ENCODE measurements around the gene CDK18. TPM values are rescaled to one million over a fixed set of nuclear protein-coding genes. Genes with fewer than 3 reads are reported as not detected.

CDK18 gene
- total RNA-seq, 1 experiment from 2014 or later = 38.5 TPM

GRCh38 chr1:205515781-205516253, 11.3 kb downstream of the CDK18 start:
- Histone ChIP-seq H3K9me3 (ENCODE audit: control insufficient read depth, low read depth, low read length) (no peaks in the 10 kb centered on the region), H3K4me1 (ENCODE audit: insufficient read depth, low read length) (peaks cover 17% of the 10 kb centered on the region; the same call in 1 of the 2 replicates), H3K27me3 (ENCODE audit: insufficient read depth, low read length) (no peaks in the 10 kb centered on the region), H4K5ac (ENCODE audit: insufficient read length, low read depth, low read length) (no peak overlapping the region), H3T11ph (ENCODE audit: low read length) (no peak overlapping the region), H3K4me2 (ENCODE audit: insufficient read depth, insufficient read length, low read length) (no peak overlapping the region), H3K23me2 (ENCODE audit: insufficient read length, low read depth, low read length, poor library complexity, severe bottlenecking) (no peaks in the 10 kb centered on the region), H2BK20ac (ENCODE audit: low read depth, low read length, poor library complexity, severe bottlenecking) (no peak overlapping the region), H3K9ac (ENCODE audit: extremely low read depth, insufficient read length, low read length) (no peak overlapping the region), H2AK5ac (ENCODE audit: insufficient read length, low read length) (no peak overlapping the region), H3K27ac (ENCODE audit: insufficient read length, low read depth, low read length) (no peak overlapping the region), H4K20me1 (ENCODE audit: control insufficient read depth, insufficient read depth, insufficient read length) (no peaks in the 10 kb centered on the region), H2BK5ac (ENCODE audit: insufficient read length, low read length) (no peak overlapping the region), H2AFZ (ENCODE audit: low read length) (no peak overlapping the region), H3K14ac (ENCODE audit: insufficient read depth, low read length) (no peak overlapping the region), H3K79me1 (ENCODE audit: insufficient read depth, low read depth, low read length, poor library complexity, severe bottlenecking) (no peaks in the 10 kb centered on the region), H2BK120ac (ENCODE audit: low read depth, low read length, poor library complexity, severe bottlenecking) (no peak overlapping the region), H2BK12ac (ENCODE audit: insufficient read length, low read depth, low read length) (no peak overlapping the region), H3K79me2 (ENCODE audit: insufficient read depth, low read length) (no peaks in the 10 kb centered on the region), H3K23ac (ENCODE audit: insufficient read length, low read depth, low read length) (no peak overlapping the region), H4K91ac (ENCODE audit: insufficient read length, low read depth, low read length) (no peak overlapping the region), H3K18ac (ENCODE audit: insufficient read length, low read depth, low read length) (no peak overlapping the region), H3K4ac (ENCODE audit: low read depth, low read length) (no peak overlapping the region), H3K56ac (ENCODE audit: insufficient read length, low read depth, low read length) (no peak overlapping the region), H2BK15ac (ENCODE audit: low read depth, low read length) (no peak overlapping the region), H4K8ac (replicated peaks; ENCODE audit: insufficient read length, low read depth, low read length) (no peak overlapping the region)
- no peaks in the 10 kb centered on the region for H3K9me3 Mint-ChIP-seq
- peaks cover 2% of the 10 kb centered on the region; the same call in 1 of the 2 replicates for H3K27me3 Mint-ChIP-seq (ENCODE audit: low read depth)
- whole genome bisulfite sequencing (ENCODE audit: extremely low coverage, insufficient read length, low lambda C conversion rate) = no CpG with 5 or more reads among the region's 5 CpGs
- no peak for DNase-seq
- H3K27ac Mint-ChIP-seq = peak overlapping the region in 1 of 3 experiments; percentile 79; a peak in 1 of 7 replicates
- no peak overlapping the region for H3K4me3 Mint-ChIP-seq
- no peak for TF ChIP-seq CTCF (conservative IDR thresholded peaks at IDR 0.05)
- H3K4me1 Mint-ChIP-seq = peaks cover 60 to 69% of the 10 kb centered on the region in 2 experiments
- H3K36me3 Mint-ChIP-seq (ENCODE audit: insufficient read depth in 1 of 3, low read depth in 3 of 3) = peaks cover 2 to 5% (median 4%) of the 10 kb centered on the region in 3 experiments; a peak in 6 of 7 replicates
